ENCODE results near the gene TADA2B. TPM values are rescaled to one million over a fixed set of nuclear protein-coding genes. Genes with fewer than 3 reads are reported as not detected.

The TADA2B gene
- total RNA-seq, 1 experiment from 2014 or later = 29.5 TPM

GRCh38 chr4:7067452-7068278 is 24.5 kb downstream of the TADA2B start, which contains the start of gene GRPEL1:
Gene GRPEL1 (minus strand): TSS chr4:7068064. CDS start chr4:7068032, 32 bp downstream.
- Mint-ChIP-seq H3K27ac (ENCODE audit: low read depth, unreplicated experiment) (peak within 1 kb of the TSS; percentile 59), H3K4me1 (ENCODE audit: insufficient read depth, unreplicated experiment) (peaks cover 23% of the 10 kb centered on the region), H3K4me3 (ENCODE audit: unreplicated experiment) (peak within 1 kb of the TSS; percentile 90), H3K36me3 (ENCODE audit: insufficient read depth, unreplicated experiment) (peaks cover 29% of the 10 kb centered on the region), H3K27me3 (ENCODE audit: insufficient read depth, unreplicated experiment) (peaks cover 14% of the 10 kb centered on the region), H3K9me3 (ENCODE audit: unreplicated experiment) (no peaks in the 10 kb centered on the region)
- DNase-seq (ENCODE audit: unreplicated experiment) = peak; percentile 100
- no TSS peak for BruUV-seq (replicated peaks)
- no peak for TF ChIP-seq CTCF (IDR thresholded peaks at IDR 0.05; ENCODE audit: unreplicated experiment)
- intact Hi-C loops (cut with micrococcal nuclease) = loop anchor here (1.0 kb wide), 2 partner anchors 80 to 158 kb away; partner anchors contain the start of gene TBC1D14
- POLR2A ChIA-PET = interaction anchor here (0.5 to 8.0 kb wide), 42 partner anchors 8 to 869 kb away, joined by 3 to 165 read pairs (median 6); partner anchors contain the start of genes BLOC1S4, TADA2B and TBC1D14
- CTCF ChIA-PET = interaction anchor here (0.5 to 13.0 kb wide), 13 partner anchors 9 to 774 kb away, joined by 3 to 98 read pairs (median 4); partner anchors contain the start of gene TADA2B

GRCh38 chr4:7068279-7068842 is 25.2 kb downstream of the TADA2B start:
- POLR2A ChIA-PET = interaction anchor here (0.6 to 8.0 kb wide), 38 partner anchors 9 to 497 kb away, joined by 3 to 165 read pairs (median 6); partner anchors contain the start of genes BLOC1S4, TADA2B and TBC1D14
- CTCF ChIA-PET = interaction anchor here (1.1 to 13.0 kb wide), 7 partner anchors 9 to 349 kb away, joined by 3 to 98 read pairs (median 48); partner anchors contain the start of gene TADA2B
- H3K36me3 Mint-ChIP-seq (ENCODE audit: insufficient read depth, unreplicated experiment) = peaks cover 23% of the 10 kb centered on the region
- H3K4me1 Mint-ChIP-seq (ENCODE audit: insufficient read depth, unreplicated experiment) = peaks cover 23% of the 10 kb centered on the region
- TF ChIP-seq CTCF (IDR thresholded peaks at IDR 0.05; ENCODE audit: unreplicated experiment) = no peak
- H3K27ac Mint-ChIP-seq (ENCODE audit: low read depth, unreplicated experiment) = peak overlapping the region; percentile 59
- intact Hi-C loops (cut with micrococcal nuclease) = loop anchor here (1.0 kb wide), 2 partner anchors 81 to 159 kb away; partner anchors contain the start of gene TBC1D14
- H3K27me3 Mint-ChIP-seq (ENCODE audit: insufficient read depth, unreplicated experiment) = peaks cover 14% of the 10 kb centered on the region
- BruUV-seq (replicated peaks) = TSS peak; percentile 74
- H3K4me3 Mint-ChIP-seq (ENCODE audit: unreplicated experiment) = peak overlapping the region; percentile 90
- DNase-seq (ENCODE audit: unreplicated experiment) = no peak
- no peaks in the 10 kb centered on the region for H3K9me3 Mint-ChIP-seq (ENCODE audit: unreplicated experiment)

- Mint-ChIP-seq H3K4me3 (ENCODE audit: unreplicated experiment) (peak overlapping the region; percentile 90), H3K27ac (ENCODE audit: low read depth, unreplicated experiment) (no peak overlapping the region), H3K27me3 (ENCODE audit: insufficient read depth, unreplicated experiment) (peaks cover 14% of the 10 kb centered on the region), H3K4me1 (ENCODE audit: insufficient read depth, unreplicated experiment) (peaks cover 21% of the 10 kb centered on the region), H3K36me3 (ENCODE audit: insufficient read depth, unreplicated experiment) (peaks cover 17% of the 10 kb centered on the region), H3K9me3 (ENCODE audit: unreplicated experiment) (no peaks in the 10 kb centered on the region)
- BruUV-seq (replicated peaks) = no TSS peak
- no peak for TF ChIP-seq CTCF (IDR thresholded peaks at IDR 0.05; ENCODE audit: unreplicated experiment)
- DNase-seq (ENCODE audit: unreplicated experiment) = no peak
- POLR2A ChIA-PET = interaction anchor here (0.6 to 8.0 kb wide), 19 partner anchors 9 to 498 kb away, joined by 3 to 165 read pairs (median 11); partner anchors contain the start of genes BLOC1S4, TADA2B and TBC1D14
- intact Hi-C loops (cut with micrococcal nuclease) = loop anchor here (1.0 kb wide), 2 partner anchors 82 to 160 kb away; partner anchors contain the start of gene TBC1D14
- CTCF ChIA-PET = interaction anchor here (0.6 to 13.0 kb wide), 15 partner anchors 9 to 394 kb away, joined by 3 to 98 read pairs (median 4); partner anchors contain the start of gene TADA2B
Observed at GRCh38 chr4:7068883-7069282, 25.7 kb downstream of the TADA2B start.
